Left lung (tissue), 10 donors: ENCODE measurements around the gene NUDT7. TPM values are rescaled to one million over a fixed set of nuclear protein-coding genes. Genes with fewer than 3 reads are reported as not detected.

Experiments
- ATAC-seq: fragments of 200-7000 bp; cut with Tn5 transposase; one replicate; pipeline ENCODE4 v1.9.1; 2020; ENCODE audit warnings: moderate library complexity
- DNase-seq, 4 donors: peaks; one replicate each; pipeline ENCODE4 v3.0.0-alpha.2; 2013 to 2020
- H3K27ac ChIP-seq, 2 donors: fragments of 200-600 bp; sonication (generic) in 1 of 2; one replicate each; pipeline versions ENCODE4 v1.5.0 to v1.8.0; 2020 to 2021
- H3K27me3 ChIP-seq, 2 donors: fragments of 200-600 bp; sonication (generic) in 1 of 2; one replicate each; pipeline versions ENCODE4 v1.5.0 to v1.8.0; 2020 to 2021
- H3K36me3 ChIP-seq, 2 donors: fragments of 200-600 bp; sonication (generic) in 1 of 2; one replicate each; pipeline versions ENCODE4 v1.5.0 to v1.8.0; 2020 to 2021
- H3K4me1 ChIP-seq, 2 donors: fragments of 200-600 bp; one replicate each; pipeline ENCODE4 v1.8.0; 2021
- H3K4me3 ChIP-seq, 2 donors: fragments of 200-600 bp; sonication (generic) in 1 of 2; one replicate each; pipeline versions ENCODE4 v1.5.0 to v1.8.0; 2020 to 2021; ENCODE audit warnings: mild to moderate bottlenecking in 1 of 2
- H3K9me3 ChIP-seq, 2 donors: fragments of 200-600 bp; sonication (generic) in 1 of 2; one replicate each; pipeline versions ENCODE4 v1.5.0 to v1.8.0; 2020 to 2021
- intact Hi-C, 2 donors: fragments of 100-400 bp; cut with DNase I; formaldehyde crosslinking; loops; one replicate each; pipeline versions ENCODE4 v1.11.2 to v1.14.2; 2022
- polyA plus RNA-seq, 6 donors: library from polyadenylated mRNA; unstranded; fragments of 120-200 nt; gene quantifications; one replicate each; pipeline ENCODE4 v1.2.1, GENCODE V29; 2013; ENCODE audit not compliant: insufficient read length in 6 of 6
- total RNA-seq, 2 donors: library from RNA; stranded (reverse); fragmentation: NEBNext Ultra II Directional; extraction: Animal tissue kit (Norgen Biotek cat#: 25700); gene quantifications; one replicate each; pipeline ENCODE4 v1.2.1, GENCODE V29; 2021
- TF ChIP-seq, protein P1 (sequence below), 2 donors: fragments of 200-600 bp; sonication (generic) in 1 of 2; IDR thresholded peaks; one replicate each; pipeline versions ENCODE4 v1.5.0 to v1.8.0; 2021; ENCODE audit warnings: antibody characterized with exemption in 2 of 2
- donor health status: DM: no; HTN: yes; CAD: no.
- donor health status: DM: no; HTN: no; CAD: no.

Gene NUDT7
- total and polyA plus RNA-seq, 8 donors, result 6.4 to 14.0 (median 11.4) TPM

DNA sequence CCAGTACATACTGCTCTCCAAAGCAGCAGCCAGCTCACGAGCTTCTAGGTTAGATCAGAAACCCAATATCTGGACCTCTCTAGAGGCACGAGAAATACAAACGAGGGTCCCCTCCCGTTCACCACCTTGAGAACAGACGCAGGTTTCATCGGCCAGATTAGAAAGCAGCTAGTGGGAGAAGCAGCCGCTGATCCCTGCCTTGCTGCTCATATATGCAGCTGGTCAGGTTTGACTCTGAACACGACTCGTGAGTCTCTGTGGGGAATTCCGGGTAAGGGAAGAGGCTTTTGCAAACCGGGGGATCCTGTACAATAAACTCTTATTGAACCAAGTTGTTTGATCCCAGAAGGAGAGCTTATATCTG lies 67.7 kb downstream of the NUDT7 start:
- H3K27me3 ChIP-seq, result peaks cover 36 to 74% of the 10 kb centered on the region in 2 donors
- no peaks in the 10 kb centered on the region for H3K9me3 ChIP-seq
- H3K4me3 ChIP-seq, result no peak overlapping the region
- DNase-seq (no peak), ATAC-seq (no peak)
- intact Hi-C loops, result no loop called here
- no peaks in the 10 kb centered on the region for H3K36me3 ChIP-seq
- H3K4me1 ChIP-seq, result peaks cover 0 to 19% of the 10 kb centered on the region in 2 donors
- no peak overlapping the region for H3K27ac ChIP-seq
- TF ChIP-seq, protein P1, sequence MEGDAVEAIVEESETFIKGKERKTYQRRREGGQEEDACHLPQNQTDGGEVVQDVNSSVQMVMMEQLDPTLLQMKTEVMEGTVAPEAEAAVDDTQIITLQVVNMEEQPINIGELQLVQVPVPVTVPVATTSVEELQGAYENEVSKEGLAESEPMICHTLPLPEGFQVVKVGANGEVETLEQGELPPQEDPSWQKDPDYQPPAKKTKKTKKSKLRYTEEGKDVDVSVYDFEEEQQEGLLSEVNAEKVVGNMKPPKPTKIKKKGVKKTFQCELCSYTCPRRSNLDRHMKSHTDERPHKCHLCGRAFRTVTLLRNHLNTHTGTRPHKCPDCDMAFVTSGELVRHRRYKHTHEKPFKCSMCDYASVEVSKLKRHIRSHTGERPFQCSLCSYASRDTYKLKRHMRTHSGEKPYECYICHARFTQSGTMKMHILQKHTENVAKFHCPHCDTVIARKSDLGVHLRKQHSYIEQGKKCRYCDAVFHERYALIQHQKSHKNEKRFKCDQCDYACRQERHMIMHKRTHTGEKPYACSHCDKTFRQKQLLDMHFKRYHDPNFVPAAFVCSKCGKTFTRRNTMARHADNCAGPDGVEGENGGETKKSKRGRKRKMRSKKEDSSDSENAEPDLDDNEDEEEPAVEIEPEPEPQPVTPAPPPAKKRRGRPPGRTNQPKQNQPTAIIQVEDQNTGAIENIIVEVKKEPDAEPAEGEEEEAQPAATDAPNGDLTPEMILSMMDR (IDR thresholded peaks at IDR 0.05), result no peak

DNA sequence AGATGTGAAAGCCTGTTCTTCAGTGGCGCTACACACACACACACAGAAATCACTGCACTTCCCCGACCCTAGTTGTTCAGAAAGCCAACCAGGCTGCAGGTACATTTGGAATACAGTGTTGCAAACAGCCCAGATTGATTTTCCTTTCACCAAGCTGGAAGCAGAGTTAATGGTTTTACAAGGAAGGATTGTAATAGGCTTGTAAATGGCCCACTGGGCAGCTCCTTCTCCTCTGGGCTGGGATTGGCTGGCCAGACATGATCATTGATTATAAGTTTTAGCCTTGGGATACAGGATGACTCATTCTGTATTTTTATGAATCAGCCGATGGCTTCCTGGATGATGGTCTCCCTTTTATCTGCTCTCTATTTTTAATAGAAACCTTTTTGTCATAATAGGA lies 68.6 kb downstream of the NUDT7 start:
- DNase-seq (no peak), ATAC-seq (no peak)
- no peak overlapping the region for H3K4me3 ChIP-seq
- no peaks in the 10 kb centered on the region for H3K36me3 ChIP-seq
- no peaks in the 10 kb centered on the region for H3K9me3 ChIP-seq
- H3K27ac ChIP-seq, result no peak overlapping the region
- H3K27me3 ChIP-seq, result peaks cover 36 to 73% of the 10 kb centered on the region in 2 donors
- TF ChIP-seq, protein P1 (IDR thresholded peaks at IDR 0.05), result no peak
- intact Hi-C loops, result no loop called here
- H3K4me1 ChIP-seq, result peaks cover 0 to 19% of the 10 kb centered on the region in 2 donors

Other genes starting within 250 kb of the NUDT7 start
- gene VAT1L, start 66.0 kb downstream of the NUDT7 start, total RNA-seq, result under 1 TPM; 0.26 to 0.39 TPM
- gene VAT1L, start 66.0 kb downstream of the NUDT7 start, polyA plus RNA-seq, result 1 to 10 TPM; 5.0 to 9.2 (median 7.2) TPM